ENCODE results near the gene STK38L.
A peak's percentile ranks its signal among the peaks of the same experiment; 100 is the strongest.

STK38L gene

GRCh38 chr12:27330846-27331245, 86.8 kb downstream of the STK38L start:
- DNase-seq = no peak

GRCh38 chr12:27331291-27331926, 87.3 kb downstream of the STK38L start:
- DNase-seq = no peak

GRCh38 chr12:27331927-27332324, 87.8 kb downstream of the STK38L start:
- no peak for DNase-seq

GRCh38 chr12:27332407-27332713, 88.3 kb downstream of the STK38L start:
- no peak for DNase-seq

GRCh38 chr12:27332714-27333402, 88.8 kb downstream of the STK38L start, which contains the start of gene BMAL2:
Gene BMAL2 (plus strand): TSS chr12:27332836. CDS start chr12:27333073, 237 bp downstream.
- DNase-seq = no peak

- peak; percentile 30 for DNase-seq
Observed at GRCh38 chr12:27333403-27334009, 89.4 kb downstream of the STK38L start.

GRCh38 chr12:27334042-27334720, 90.1 kb downstream of the STK38L start:
- no peak for DNase-seq

GRCh38 chr12:27334721-27335082, 90.6 kb downstream of the STK38L start:
- DNase-seq = no peak

- no peak for DNase-seq
Observed at GRCh38 chr12:27335364-27336281, 91.5 kb downstream of the STK38L start.

- no peak for DNase-seq
Observed at GRCh38 chr12:27336282-27336653, 92.2 kb downstream of the STK38L start.

GRCh38 chr12:27337376-27337775, 93.3 kb downstream of the STK38L start:
- DNase-seq = no peak

- no peak for DNase-seq
Observed at GRCh38 chr12:27338473-27338872, 94.4 kb downstream of the STK38L start.

GRCh38 chr12:27340971-27341370, 96.9 kb downstream of the STK38L start:
- DNase-seq = no peak

GRCh38 chr12:27342536-27342935, 98.5 kb downstream of the STK38L start:
- DNase-seq = no peak

- DNase-seq = no peak
Observed at GRCh38 chr12:27343255-27344000, 99.3 kb downstream of the STK38L start.

GRCh38 chr12:27344246-27344645, 100.2 kb downstream of the STK38L start:
- DNase-seq = no peak

- no peak for DNase-seq
Observed at GRCh38 chr12:27344760-27345159, 100.7 kb downstream of the STK38L start.

GRCh38 chr12:27345376-27345775, 101.3 kb downstream of the STK38L start:
- DNase-seq = no peak

- no peak for DNase-seq
Observed at GRCh38 chr12:27347779-27348178, 103.7 kb downstream of the STK38L start.

- DNase-seq = no peak
Observed at GRCh38 chr12:27351476-27351875, 107.4 kb downstream of the STK38L start.

GRCh38 chr12:27355486-27355885, 111.4 kb downstream of the STK38L start:
- DNase-seq = no peak

GRCh38 chr12:27355979-27356378, 111.9 kb downstream of the STK38L start:
- no peak for DNase-seq

Measured in NCI-H2107 (cell line).